ENCODE results near the gene SPDYE18. TPM values are rescaled to one million over a fixed set of nuclear protein-coding genes. Genes with fewer than 3 reads are reported as not detected.

Gene SPDYE18, protein sequence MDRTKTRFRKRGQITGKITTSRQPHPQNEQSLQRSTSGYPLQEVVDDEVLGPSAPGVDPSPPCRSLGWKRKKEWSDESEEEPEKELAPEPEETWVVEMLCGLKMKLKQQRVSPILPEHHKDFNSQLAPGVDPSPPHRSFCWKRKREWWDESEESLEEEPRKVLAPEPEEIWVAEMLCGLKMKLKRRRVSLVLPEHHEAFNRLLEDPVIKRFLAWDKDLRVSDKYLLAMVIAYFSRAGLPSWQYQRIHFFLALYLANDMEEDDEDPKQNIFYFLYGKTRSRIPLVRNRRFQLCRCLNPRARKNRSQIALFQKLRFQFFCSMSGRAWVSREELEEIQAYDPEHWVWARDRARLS
- 0.44 and 0.98 TPM in 2 replicates for total RNA-seq

DNA sequence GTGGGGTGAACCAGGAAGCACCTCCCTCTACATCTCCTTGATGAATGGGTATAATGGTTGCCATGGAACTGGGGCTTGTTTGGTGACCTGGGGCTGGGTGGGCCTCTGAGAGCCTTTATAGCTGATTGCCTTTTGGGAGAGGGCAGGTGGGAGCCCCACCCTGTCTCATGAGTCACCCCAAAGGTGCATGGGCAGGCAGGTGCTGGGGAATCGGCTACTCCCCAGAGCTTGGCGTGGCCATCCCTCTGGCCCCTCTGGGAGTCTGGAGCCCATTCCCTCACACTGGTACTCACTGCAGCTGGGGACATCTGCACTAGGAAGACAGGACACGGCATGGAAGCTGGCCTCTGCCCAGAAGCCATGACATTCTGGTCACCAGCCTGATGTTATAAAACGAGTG, at the start of gene SPDYE18:
TSS of gene SPDYE18 (minus strand) at position 2 of the 400 bp plus-strand sequence. CDS start 2,046 bp downstream, outside the sequence.

DNA sequence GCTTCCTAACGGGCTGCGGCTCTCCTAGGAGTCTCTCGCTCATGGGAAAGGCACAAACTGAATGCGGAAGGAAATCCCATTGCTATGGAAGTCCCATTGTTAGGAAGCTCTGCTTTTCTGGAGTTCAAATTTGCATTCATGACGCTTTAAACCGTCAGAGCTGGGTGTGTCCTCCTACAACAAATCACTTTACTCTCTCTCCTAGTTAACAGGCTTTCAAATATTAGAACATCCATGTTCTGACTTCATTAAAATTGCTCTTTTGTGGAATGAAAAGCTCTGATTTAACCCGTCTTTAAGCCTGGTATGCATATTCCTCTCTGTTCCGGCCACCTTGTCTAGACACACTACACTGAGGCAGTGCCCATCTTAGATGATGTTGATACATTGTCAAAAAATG, 30.1 kb downstream of the SPDYE18 start, which contains the start of gene SPDYE17:
TSS of gene SPDYE17 (minus strand) at position 101 of the 400 bp plus-strand sequence. CDS start 1,791 bp downstream, outside the sequence.

Other genes starting within 250 kb of the SPDYE18 start
- not detected in 2 replicates for gene SPDYE17, start 30.2 kb downstream of the SPDYE18 start, total RNA-seq
- 1.1 and 2.2 TPM in 2 replicates for gene CCDC146, start 60.1 kb upstream of the SPDYE18 start, total RNA-seq
- gene FGL2, start 137.3 kb upstream of the SPDYE18 start, total RNA-seq: 0.54 and 0.75 TPM in 2 replicates